GM21367 (cell line): Measurements from ENCODE around the gene PTPRK.

Experiments
- ATAC-seq: cut with Tn5 transposase; IDR thresholded peaks from one replicate; pipeline ENCODE4 v1.9.1; 2021; ENCODE audit not compliant: unreplicated experiment

PTPRK gene

DNA sequence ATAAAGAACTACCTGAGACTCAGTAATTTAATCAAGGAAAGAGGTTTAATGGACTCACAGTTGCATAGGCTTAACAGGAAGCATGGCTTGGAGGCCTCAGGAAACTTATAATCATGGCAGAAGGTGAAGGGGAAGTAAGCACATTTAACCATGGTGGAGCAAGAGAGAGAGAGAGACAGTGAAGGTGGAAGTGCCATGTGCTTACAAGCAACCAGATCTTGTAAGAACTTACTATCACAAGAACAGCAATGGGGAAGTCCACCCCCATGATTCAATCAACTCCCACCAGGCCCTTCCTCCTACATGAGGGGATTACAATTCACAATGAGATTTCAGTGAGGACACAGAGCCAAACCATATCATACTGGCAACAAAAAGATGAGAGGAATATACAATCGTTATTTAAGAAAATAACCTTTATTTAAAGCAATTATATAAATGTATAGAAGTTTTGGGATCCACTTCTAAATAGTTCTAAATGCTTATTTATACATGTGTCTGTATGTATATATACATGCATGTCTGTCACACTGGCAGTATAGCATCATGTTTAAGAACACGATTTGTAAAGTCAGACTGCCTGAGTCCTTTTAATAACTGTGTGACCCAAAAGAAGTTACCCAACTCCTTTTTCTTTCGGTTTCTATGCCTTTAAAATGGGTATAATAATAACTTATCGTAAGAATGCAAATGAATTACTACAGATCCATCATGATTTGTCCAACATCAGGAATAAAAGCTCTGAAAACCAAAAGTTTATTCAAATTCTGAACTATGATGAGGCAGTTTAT, 363.9 kb downstream of the PTPRK start:
- no peak for ATAC-seq

DNA sequence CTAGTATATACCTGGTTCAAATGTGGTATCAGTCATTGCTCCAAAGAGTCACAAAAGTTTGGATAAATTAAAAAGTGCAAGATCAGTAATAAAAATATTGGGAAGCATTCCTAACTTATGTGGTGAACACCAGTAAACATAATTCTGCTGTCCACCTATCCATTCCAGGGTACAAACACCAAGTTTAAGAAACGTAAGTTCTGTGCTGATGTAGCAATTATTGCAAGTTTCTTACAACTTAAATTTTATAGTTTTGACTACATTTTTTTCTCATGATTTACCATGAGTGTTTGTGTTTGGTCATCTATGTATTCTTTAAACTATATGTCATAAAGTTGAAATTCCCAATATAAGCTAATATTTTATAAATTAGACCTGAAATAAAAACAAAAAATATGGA, 364.6 kb downstream of the PTPRK start:
- ATAC-seq, result no peak

DNA sequence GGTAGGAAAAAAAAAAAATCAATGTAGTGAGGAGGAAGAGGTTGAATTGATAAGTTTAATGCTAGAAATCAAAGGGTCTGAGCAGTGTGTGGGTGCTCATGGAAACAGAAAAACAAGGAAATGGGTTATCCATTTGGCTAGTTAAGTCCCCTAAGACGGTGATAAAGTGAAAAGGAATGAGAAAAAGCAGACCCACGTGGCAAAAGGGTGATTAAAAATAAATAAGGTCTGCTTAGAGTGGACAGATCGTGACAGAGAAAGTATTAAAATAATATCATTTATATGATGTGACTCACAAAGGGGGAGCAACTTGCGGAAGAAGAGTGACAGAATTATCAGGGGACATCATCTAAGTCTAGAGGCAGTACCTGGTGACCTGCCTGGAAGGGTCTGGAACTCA, 367.8 kb downstream of the PTPRK start:
- ATAC-seq, result no peak

DNA sequence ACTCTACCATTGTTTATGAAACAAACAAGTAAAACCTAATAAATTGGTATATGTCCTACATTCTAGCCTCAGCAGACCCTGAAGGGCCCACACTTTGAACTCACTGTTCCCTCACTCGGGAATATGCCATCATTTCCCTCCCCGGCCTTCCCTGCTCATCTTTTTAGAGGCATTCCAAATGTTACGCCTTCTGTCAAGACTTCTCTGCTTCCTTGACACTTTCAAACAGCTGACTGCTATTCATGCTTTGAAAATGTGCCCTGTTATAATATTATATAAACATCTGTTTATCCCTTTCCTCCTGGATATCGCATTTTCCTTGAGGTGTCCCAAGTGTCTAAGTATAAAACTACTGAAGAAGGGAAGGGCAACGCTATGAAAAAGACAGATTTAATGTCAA, 370.0 kb downstream of the PTPRK start:
- no peak for ATAC-seq

DNA sequence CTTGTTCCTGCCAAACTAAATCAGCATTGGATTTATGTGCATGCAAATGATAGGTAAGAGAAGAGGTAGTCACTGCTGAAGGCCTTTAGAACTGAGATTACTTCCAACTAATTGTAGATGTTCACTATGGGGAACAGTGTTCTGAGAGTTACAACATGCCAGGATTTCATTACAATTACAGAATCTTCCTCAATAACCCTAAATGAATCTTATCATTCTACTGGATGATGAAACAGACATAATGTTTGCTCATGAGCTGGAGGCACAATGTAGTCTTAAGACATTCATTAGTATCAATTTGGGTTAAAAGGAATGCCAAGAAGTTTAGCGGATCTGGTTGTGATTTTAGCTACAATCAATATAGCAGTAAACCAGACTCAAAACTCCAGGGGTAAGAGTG, 370.6 kb downstream of the PTPRK start:
- ATAC-seq, result no peak

DNA sequence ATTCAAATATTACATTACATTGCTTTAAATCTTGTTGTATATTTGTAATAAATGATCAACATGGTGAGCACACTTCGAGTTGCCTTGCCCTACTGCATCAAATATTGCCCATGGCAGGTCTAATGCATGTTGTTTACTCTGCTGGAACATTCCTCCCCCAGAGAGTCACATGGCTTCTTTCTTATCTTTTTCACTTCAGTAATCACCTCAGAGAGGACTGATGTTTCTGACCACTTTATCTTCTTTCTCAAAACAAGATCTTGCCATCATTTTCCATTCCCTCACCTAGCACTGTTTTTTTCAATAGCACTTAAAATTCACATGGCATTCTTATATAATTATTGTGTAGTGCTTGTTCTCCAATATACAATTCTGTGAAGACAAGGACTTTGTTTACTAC, 376.1 kb downstream of the PTPRK start:
- no peak for ATAC-seq

DNA sequence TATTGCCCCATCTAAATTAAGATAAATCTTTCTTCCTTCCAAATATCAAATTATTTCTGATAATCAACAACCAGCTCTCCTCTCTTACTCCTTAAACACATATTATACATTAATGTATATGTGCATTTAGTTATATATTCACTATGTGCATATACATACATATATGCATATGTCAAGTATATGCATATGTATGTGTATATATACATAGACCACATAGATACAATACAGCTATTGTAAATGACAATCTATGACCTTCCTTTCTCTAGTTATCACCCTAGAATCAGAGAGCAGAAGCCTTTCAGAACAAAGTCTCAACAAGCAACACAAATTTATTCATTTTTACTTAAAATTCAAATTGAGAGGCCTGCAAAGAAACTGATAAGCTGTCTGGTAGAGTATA, 378.5 kb downstream of the PTPRK start:
- no peak for ATAC-seq

DNA sequence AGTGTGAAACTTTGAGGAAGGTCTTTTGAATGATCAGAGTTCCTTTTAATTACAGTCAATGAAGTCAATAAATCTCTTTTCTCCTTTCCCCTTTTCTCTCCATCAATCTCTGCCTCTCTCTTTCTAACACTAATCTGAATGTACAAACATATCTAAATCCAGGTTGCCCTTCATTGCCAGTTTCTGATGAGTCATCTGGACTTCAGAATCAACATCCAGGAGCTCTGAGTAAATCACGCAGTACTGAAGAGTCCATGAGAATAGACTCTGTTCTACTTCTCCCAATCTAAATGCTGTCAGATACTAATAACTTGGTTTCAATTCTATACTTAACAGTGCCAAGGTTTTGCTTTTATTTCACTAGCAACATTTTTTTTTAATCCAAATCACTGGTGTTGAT, 380.9 kb downstream of the PTPRK start:
- ATAC-seq, result no peak

DNA sequence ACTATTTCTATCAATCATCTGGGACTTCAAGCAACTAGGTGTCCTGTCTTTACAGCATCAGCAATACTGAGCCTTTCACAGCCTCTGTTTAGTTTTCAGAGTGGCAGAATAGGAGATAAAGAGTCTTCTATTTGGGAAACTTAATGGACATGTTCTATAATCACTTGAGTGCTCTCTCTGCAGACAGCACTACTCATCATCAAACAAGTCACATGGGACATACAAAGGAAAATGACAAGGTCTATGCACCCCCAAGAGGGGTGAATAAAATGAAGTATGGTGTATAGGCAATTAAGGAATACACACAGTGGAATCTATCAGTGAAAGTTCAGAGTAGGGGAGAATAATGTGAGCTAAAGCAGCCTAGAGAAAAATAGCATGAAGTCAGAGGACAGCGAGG, 381.7 kb downstream of the PTPRK start:
- ATAC-seq, result no peak

DNA sequence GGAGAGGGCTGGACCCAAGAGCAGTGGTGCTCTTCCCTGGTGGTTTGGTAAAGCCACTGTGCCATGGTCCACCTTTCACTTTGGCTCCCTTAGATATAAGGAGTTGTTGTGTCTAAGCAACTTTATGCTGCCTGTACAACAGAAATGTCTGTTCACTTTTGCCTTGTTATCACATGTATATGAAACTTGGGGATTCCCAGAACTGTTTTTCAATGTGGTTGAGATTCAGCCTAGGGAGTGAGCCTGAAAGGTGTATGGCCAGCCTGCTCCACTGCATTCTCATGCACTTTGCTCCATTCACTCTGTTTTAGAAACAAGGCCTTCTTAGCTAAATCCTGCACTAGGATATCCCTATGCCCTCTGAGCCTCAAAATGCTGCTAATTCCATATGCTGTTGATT, 385.1 kb downstream of the PTPRK start:
- ATAC-seq, result no peak

DNA sequence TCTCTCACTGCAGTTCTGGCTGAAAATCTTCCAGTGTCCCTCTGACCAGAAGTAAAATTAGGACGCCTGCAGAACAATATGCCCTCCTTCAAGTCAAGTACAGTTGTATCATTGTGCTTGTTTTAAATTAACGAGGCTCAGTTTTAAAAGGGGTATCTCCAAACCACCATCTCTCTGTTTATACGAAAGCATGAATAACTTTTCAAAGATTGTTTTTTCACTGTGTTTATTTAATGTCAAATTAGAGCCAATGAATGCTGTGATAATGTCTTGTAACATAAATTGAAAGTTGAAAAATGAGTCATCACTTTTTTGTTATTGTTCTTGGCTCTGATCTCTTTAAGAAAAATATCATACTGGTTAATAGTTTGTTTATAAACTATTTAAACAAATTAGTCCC, 388.8 kb downstream of the PTPRK start:
- no peak for ATAC-seq

DNA sequence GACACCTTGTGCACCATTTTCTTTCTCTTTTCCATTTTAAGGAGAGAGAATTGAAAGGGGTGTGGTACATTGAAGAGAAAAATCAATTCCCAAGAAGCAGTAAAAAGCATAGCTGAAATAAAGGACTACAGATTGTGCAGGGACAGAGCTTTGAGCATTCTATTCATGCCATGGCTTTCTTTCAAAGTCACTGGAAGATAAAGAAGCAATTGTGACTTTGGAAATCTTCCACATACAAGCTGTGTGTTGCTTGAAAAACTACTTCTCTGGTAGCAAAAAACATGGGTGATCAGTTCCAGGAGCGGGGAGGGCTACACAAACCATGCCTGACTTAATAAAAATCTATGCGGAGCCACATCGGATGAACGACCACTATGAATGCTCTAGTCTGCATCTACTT, 389.4 kb downstream of the PTPRK start:
- ATAC-seq, result no peak

DNA sequence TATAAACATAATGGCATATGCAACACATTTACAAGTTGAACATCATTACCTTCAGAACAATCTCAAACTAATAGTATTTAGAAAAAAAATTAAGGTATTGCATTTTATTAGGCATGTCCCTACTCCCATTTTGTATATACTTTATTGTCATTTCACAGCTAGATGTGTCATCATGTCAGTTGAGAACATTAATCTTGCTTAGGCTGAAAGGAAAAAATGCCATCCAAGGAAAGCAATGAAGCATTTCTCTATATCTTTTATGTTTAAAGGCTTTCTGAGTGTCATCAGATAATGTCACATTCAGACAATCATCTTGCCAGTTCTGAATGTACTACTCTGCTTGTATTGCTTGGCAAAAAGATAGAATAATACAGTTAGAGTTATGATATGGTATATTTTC, 390.7 kb downstream of the PTPRK start:
- no peak for ATAC-seq

DNA sequence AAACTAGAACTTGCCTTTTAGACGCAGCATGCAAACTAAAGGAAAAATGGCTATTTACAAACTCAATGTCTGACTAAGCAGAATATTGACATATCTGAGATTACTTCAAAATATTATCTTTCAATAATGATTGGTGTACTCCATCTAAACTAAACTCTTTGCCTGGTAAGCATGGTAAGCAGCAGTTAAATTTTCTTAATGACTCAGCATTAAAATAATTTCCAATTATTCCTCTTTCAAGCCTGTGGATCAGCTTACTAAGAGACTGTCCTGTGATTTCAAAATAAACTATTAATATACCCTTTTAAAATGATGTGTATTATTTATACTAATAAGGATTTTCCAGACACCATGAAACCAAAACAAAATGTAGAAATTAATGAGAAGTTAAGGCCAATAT, 392.7 kb downstream of the PTPRK start:
- no peak for ATAC-seq

DNA sequence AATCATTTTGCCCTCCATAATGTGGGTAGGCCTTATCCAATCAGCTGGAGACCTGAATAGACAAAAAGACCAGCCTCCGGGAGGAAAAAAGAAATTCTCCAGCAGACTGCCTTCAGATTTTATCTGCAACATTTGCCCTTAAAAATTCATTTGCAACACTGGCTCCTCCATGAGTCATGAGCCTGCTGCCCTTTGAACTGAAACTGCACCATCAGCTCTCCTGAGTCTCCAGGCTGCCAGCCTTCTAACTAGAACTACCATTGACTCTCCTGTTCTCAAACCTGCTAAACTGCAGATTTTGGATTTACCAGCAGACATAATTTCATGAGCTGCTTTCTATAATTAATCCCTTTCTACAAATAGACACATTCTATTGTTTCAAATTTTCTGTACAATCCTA, 395.7 kb downstream of the PTPRK start:
- ATAC-seq, result no peak

DNA sequence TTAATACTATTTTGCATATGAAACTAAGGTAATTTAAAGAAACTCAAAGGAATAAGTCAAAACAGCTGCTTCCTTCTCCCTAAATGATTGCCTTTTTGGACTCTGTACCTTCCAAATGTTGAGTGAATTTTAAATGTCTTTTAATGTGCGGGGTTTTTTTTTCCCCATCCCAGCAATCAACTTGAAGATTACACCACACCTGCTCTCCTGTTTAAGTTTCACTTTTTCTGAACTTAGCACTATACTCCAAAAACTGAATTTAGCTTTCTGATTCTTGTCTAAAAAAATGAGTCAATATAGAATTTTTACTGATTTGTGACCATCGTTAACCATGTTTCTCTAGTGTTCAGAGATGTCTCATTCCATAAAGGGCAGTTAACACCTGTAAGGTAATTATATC, 398.8 kb downstream of the PTPRK start:
- ATAC-seq, result no peak

DNA sequence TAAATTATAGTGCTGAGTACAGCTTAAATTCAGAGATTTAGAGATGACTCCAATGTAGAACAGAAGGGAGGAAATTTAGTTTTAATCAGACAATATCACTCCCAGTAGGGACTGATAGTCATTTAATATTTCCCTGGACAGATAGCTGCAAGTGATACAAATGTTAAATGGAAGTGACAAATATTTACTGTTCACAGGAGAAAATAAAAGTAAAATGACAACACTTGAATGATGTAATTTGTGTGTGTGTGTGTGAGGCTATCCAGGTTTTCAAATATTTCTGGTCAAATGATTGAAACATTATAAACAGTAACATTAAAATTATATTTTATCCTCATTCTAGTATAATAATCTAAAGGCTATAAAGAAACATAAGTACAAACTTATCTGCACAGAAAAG, 399.2 kb downstream of the PTPRK start:
- ATAC-seq, result no peak

DNA sequence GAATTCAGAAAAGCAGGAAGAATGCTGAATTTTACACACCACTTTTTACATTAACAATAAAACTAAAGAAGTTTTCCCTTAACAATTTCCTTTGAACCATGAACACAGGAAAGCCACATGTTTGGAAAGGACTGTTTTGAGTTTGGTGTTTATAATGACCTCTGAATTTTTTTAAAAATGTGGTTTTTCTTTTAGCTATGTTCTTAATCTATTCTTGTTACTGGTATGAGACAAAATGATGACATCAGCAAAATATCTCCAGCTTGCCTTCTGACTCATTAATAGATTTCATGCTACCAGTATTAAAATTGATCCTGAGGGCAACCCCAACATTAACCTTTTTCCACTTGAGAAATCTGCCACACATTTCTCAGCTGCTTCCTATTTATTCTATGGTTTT, 402.0 kb downstream of the PTPRK start:
- ATAC-seq, result no peak

DNA sequence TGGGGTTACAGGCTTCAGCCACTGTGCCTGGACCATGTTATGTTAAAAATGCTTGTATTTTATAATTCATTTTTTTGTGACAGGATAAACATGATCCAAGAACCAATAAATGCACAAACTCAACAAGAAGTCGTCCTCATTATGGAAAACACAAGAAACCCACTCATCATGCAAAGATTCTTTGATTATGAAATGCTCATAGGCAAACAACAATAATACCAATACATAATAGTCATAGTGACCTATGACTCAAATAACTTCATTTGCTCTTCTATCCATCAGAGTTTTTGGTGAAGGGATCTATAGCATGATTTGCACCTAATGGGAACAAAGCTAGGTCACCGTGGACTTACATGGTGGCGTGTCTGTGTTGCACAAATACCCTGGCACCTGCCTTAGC, 402.5 kb downstream of the PTPRK start:
- no peak for ATAC-seq

DNA sequence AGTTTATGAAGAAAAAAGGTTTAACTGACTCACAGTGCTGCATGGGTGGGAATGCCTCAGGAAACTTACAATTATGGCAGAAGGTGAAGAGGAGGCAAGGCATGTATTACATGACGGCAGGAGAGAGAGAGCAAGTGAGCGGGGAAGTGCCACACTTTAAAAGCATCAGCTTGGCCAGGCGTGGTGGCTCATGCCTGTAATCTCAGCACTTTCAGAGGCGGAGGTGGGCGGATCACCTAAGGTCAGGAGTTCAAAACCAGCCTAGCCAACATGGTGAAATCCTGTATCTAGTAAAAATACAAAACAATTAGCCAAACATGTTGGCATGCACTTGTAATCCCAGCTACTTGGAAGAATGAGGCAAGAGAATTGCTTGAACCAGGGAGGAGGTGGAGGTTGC, 406.2 kb downstream of the PTPRK start:
- ATAC-seq, result no peak

DNA sequence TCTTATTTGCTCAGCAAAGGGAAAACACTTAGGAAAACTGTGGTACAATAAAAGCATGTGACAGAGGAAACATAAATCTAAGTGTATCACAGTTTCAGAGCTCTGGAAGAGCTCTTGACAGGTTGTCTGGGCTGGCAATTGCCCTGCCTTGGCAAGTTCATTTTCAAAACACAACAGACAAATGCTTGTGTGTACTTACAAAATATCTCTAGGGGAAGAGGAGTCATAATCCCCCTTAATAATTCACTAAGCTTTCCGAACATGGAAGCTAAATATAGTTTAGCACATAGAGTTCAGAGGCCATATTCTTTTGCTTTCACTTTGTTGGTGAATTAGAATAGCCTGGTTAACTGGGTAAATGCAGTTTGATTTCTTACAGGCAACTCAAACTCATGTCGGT, 407.9 kb downstream of the PTPRK start:
- ATAC-seq, result no peak

DNA sequence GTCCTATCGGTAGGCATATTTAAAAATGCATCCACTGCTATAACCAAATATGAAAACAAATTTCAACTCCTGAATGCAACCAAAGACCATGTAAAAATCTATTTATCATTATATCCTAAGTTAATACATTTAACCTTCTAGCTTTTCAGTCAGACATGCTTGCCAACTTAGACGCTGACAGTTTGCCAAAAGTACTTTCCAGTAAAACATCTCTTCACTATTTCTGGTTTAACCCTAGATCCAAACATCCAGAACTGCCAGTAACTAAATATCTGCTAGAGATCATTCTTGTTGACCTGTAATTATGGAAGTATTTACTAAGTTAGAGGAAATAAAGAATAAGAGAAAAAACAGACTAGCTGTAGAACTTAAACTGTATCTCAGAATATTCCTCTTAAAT, 409.3 kb downstream of the PTPRK start:
- no peak for ATAC-seq

DNA sequence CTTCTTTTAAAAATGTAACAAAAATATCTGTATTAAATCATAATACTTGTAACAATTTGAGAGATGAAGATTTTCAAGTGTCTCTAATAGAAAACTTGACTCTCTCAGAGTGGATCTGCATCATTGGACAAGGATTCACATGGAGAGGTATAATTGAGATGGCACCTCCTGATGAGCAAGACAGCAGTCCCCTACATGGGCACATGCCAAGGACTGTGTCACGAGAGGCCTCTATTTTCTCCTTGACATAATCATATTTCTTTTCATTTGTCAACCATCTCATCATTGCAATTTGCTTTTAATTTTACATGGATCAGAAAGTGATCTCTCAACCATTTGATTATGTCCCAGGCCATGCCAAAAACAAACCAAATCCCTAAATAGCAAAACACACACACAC, 412.7 kb downstream of the PTPRK start:
- ATAC-seq, result no peak
